Fibroblast of skin of abdomen (primary cell): ENCODE measurements around the gene CARM1.
A peak's percentile ranks its signal among the peaks of the same experiment; 100 is the strongest.
"Not testable (repeated sequence)": the region's sequence is repeated elsewhere in the genome, so short reads cannot be mapped to it uniquely, and the experiment has no call there.

Experiments used
- DNase-seq: peaks from one replicate; pipeline ENCODE4 v3.0.0-alpha.2; 2013

CARM1 gene

GRCh38 chr19:10848230-10848856, 23.0 kb upstream of the CARM1 start, which contains the start of gene C19orf38:
Gene C19orf38 (plus strand): TSS chr19:10848415. CDS start chr19:10848509, 94 bp downstream.
- no peak for DNase-seq

DNA sequence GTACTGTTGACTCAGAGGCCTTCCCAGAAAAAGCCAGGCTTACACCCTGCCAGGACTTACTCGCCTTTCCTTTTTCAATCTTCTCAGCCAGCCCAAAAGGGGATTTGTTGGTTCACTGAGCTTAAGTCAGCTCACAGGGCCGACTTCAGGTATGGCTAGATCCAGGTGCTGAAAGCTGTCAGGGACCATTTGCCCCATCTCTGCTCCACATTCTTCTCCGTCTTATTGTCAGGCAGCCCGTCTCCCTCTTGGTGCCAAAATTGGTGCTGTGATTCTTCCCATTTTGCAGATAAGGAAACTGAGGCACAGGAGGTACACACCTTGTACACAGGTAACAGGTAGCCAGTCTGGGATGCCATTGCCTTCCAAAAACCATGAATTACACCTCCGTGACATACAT, 20.7 kb upstream of the CARM1 start:
- DNase-seq, result no peak

DNA sequence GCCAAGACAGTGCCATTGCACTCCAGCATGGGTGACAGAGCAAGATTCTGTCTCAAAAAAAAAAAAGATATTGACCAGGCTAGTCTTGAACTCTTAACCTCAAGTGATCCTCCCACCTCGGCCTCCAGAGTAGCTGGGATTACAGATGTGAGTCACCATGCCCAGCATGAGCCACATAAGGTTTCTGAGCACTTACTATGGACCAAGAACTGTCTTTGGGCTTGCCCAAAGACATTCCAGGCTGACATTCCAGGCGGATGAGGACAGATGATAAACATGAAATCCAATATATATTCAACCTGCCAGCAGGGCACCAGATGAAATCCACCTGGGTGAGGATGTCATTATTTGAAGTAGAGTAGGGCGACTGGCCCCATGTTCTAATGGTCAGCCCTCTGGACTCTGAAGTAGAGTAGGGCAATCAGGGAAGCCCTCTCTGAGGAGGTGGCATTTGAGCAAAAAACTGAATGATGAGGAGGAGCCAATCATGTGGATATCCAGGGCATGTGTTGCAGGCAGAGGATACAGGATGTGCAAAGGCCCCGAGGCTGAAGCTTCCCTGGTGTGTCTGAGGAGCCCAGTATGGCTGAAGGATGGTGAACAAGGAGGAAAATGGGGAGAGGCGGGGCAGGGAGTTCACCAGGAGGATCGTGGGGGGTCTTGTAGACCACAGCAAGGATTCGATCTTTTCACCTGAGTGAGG, 19.1 kb upstream of the CARM1 start:
- DNase-seq, result peak; percentile 59

- DNase-seq, result no peak
Measured at GRCh38 chr19:10852941-10853340, 18.4 kb upstream of the CARM1 start.

DNA sequence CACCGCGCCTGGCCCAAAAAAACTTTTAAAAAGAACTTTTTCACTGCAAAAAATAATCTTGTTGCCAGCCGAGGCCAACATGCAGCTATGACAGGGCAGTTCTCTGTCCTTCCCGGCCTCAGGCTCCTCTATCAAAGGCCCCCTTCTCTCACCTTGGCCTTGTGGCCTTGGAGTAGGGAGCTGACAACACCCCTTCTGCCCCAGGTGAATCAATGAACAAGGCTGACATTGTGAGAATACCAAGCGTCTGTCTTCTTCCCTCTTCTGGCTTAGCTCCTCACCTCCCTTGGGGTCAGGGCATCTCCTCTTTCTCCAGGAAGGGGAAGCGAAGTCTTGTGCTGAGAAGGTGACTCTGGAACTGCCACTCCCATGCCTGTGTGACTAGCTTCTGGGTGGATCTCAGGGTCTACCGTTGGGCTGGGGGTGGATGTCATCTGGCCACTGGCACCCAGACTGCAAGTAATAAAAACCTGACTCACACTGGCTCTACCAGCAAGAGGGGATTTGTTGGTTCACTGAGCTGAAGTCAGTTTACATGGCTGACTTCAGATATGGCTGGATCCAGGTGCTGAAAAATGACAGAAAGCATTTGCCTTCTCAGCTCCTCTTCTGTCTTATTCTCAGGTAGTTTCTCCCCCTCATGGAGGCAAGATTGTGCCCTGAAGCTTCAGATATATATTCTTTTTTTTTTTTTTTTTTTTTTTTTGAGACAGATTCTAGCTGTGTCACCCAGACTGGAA, 16.8 kb upstream of the CARM1 start:
- no peak for DNase-seq

DNA sequence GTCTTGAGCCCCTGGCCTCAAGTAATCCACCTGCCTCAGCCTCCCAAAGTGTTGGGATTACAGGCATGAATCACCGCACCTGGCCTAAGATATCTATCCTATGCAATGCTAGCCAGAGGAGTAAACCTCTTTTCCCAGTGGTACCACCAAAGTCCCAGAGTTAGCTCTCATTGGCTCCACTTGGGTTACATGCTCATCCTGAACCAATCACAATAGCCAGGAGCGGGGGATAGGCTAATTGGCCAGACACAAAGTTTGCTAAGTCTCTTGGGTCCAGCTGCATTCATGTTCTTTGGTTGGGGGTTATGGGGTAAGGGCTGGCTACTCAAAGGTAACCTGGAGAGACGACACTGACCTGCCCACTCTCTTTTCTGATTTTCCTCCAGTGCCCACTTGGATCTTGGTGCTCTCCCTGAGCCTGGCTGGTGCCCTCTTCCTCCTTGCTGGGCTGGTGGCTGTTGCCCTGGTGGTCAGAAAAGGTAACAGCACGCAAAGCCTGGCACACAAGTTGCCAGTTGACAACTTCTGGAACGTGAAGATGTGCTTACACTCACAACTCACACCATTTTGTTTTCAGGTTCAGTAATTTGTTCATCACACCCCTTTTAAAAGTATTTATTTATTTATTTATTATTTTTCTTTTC, 15.4 kb upstream of the CARM1 start:
- no peak for DNase-seq

- DNase-seq, result not testable (repeated sequence)
Measured at GRCh38 chr19:10856899-10857298, 14.5 kb upstream of the CARM1 start.

DNA sequence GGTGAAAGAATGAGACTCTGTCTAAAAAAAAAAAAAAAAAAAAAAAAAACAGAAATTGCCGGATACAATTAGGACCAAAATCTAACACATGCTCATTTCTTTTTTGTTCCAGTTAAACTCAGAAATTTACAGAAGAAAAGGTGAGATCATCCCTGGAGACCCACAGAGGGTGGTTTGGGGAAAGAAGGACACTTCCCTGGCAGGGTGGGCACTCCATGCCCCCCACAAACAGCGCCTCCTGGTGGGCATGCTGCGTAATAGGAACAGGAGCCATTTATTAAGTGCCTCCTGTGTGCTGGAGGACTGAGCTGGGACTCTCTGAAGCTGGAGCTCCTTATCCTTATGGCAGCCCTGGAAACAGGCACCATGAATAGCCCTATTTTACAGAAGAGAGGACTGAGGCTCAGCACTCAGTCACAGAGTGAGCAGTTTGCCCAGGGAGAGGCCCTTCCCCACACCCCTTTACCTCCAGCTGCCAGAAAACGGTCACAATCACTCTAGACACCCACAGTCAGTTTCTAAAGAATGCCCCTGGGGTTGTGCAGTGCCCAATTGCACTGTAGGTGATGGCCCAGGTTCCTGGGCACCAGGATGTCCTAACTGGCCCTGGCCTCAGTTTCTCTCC, 13.0 kb upstream of the CARM1 start:
- DNase-seq, result no peak

- DNase-seq, result peak; percentile 22
Measured at GRCh38 chr19:10861103-10861651, 10.2 kb upstream of the CARM1 start.

- DNase-seq, result no peak
Measured at GRCh38 chr19:10862561-10863106, 8.7 kb upstream of the CARM1 start.

- peak; percentile 18 for DNase-seq
Measured at GRCh38 chr19:10863107-10863717, 8.1 kb upstream of the CARM1 start.

- DNase-seq, result peak; percentile 69
Measured at GRCh38 chr19:10864538-10864899, 6.8 kb upstream of the CARM1 start.

GRCh38 chr19:10866495-10866894, 4.9 kb upstream of the CARM1 start:
- DNase-seq, result no peak

- no peak for DNase-seq
Measured at GRCh38 chr19:10868872-10869547, 2.3 kb upstream of the CARM1 start.

- not testable (repeated sequence) for DNase-seq
Measured at GRCh38 chr19:10869872-10870311, 1.5 kb upstream of the CARM1 start.

DNA sequence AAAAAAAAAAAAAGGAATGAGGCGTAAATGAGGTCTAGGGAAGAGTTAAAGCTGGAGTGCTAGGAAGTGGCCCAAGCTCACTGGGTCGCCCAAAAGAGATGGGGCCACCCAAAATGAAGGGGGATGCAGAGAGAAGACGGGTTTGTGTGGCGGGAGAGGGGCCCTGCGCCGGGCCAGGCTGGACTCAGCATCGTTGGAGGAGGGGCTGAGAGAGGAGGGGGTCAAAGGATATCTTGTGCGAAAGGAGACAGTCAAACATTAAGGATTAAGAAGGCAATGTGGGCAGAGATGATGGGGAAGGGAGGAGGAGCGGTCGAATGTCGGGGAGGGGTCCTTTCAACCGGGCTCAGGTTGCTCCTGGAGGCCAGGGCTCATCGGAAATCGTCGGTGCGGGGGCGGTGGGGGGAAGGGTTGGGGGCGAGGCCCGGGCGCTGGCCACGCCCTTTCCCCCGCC, 825 bp upstream of the CARM1 start:
- no peak for DNase-seq

GRCh38 chr19:10871711-10872545, 575 bp downstream of the CARM1 start:
- peak; percentile 20 for DNase-seq

- DNase-seq, result no peak
Measured at GRCh38 chr19:10872546-10873107, 1.3 kb downstream of the CARM1 start.

- DNase-seq, result no peak
Measured at GRCh38 chr19:10874024-10874423, 2.7 kb downstream of the CARM1 start.
